Measurements from ENCODE around the gene VPS52. TPM values are rescaled to one million over a fixed set of nuclear protein-coding genes. Genes with fewer than 3 reads are reported as not detected.
"Not testable (repeated sequence)": the region's sequence is repeated elsewhere in the genome, so short reads cannot be mapped to it uniquely, and the experiment has no call there.

Gene VPS52
- total RNA-seq, 2 donors from 2014 or later = 31.4 to 43.2 TPM

DNA sequence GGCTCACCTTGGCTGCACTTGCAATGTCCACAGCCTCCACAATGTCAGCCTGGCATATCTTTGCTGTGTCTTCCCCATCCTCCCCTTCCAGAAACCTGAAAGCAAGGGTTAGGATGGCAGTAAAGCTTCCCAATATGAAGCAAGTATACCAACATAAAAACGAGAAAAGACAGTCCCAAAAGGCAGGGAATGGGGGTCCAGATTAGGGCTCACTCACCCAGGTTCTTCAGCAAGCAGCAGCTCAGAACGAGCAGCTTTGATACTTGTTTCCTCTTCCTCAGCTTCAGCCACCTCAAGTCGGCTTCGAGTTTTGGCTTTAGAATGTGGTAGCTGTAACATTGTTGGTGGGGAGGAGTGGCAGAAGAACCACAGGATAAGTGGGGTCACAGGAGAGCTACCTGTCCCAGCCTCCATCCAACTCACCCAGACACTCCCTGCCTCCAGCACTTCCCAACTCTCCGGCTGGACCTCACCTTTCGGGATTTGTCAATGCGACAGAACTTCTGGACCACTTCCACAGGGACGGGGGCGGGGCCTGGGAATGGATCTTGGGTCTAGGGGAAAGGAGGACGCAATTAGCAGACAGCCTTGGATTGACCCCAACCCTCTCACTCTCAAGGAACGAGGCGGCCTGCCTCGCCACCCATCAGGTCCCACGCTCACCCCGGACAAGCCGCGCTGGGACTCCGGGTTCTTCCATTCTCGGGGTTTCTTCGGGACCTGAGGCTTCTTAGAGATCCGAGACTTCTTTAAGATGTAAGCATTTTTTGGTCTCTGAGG lies 16.7 kb upstream of the VPS52 start:
- no peak for DNase-seq (ENCODE audit: low spot score)
- no peak for ATAC-seq (ENCODE audit: insufficient number of reproducible peaks, low FRiP score, low read depth)
- peaks cover 16 to 22% of the 10 kb centered on the region in 2 donors for H3K4me1 ChIP-seq (ENCODE audit: control insufficient read depth in 1 of 2, low read depth in 2 of 2)
- H3K27me3 ChIP-seq (replicated peaks; ENCODE audit: insufficient read depth) = no peaks in the 10 kb centered on the region
- H3K36me3 ChIP-seq = peaks cover 21% of the 10 kb centered on the region
- H3K4me3 ChIP-seq = peak overlapping the region; percentile 94
- H3K27ac ChIP-seq = peak overlapping the region; percentile 70 to 78
- TF ChIP-seq CTCF (IDR thresholded peaks at IDR 0.05) = no peak
- no peaks in the 10 kb centered on the region for H3K9me3 ChIP-seq

- Histone ChIP-seq H3K4me3 (no peak overlapping the region), H3K27ac (no peak overlapping the region), H3K4me1 (ENCODE audit: control insufficient read depth in 1 of 2, low read depth in 2 of 2) (peaks cover 16 to 22% of the 10 kb centered on the region in 2 donors), H3K27me3 (replicated peaks; ENCODE audit: insufficient read depth) (no peaks in the 10 kb centered on the region), H3K36me3 (peaks cover 17% of the 10 kb centered on the region), H3K9me3 (no peaks in the 10 kb centered on the region)
- DNase-seq (ENCODE audit: low spot score) = no peak
- ATAC-seq (ENCODE audit: insufficient number of reproducible peaks, low FRiP score, low read depth) = no peak
- no peak for TF ChIP-seq CTCF (IDR thresholded peaks at IDR 0.05)
Observed at GRCh38 chr6:33286946-33287914, 15.6 kb upstream of the VPS52 start.

- not testable (repeated sequence) for H3K36me3 ChIP-seq; H3K27ac ChIP-seq; ATAC-seq (ENCODE audit: insufficient number of reproducible peaks, low FRiP score, low read depth); H3K4me3 ChIP-seq; H3K9me3 ChIP-seq; H3K27me3 ChIP-seq (replicated peaks; ENCODE audit: insufficient read depth); DNase-seq (ENCODE audit: low spot score)
- H3K4me1 ChIP-seq (ENCODE audit: control insufficient read depth in 1 of 2, low read depth in 2 of 2) = peaks cover 15 to 16% of the 10 kb centered on the region in 2 donors
Observed at GRCh38 chr6:33285214-33285613, 13.5 kb upstream of the VPS52 start.

- TF ChIP-seq CTCF (IDR thresholded peaks at IDR 0.05) = no peak
- ATAC-seq (ENCODE audit: insufficient number of reproducible peaks, low FRiP score, low read depth) (no peak), DNase-seq (ENCODE audit: low spot score) (no peak)
- H3K27ac ChIP-seq = no peak overlapping the region
- peaks cover 3% of the 10 kb centered on the region for H3K36me3 ChIP-seq
- H3K27me3 ChIP-seq (replicated peaks; ENCODE audit: insufficient read depth) = no peaks in the 10 kb centered on the region
- H3K9me3 ChIP-seq = no peaks in the 10 kb centered on the region
- no peak overlapping the region for H3K4me3 ChIP-seq
- peaks cover 9 to 23% of the 10 kb centered on the region in 2 donors for H3K4me1 ChIP-seq (ENCODE audit: control insufficient read depth in 1 of 2, low read depth in 2 of 2)
Observed at GRCh38 chr6:33280539-33280938, 8.9 kb upstream of the VPS52 start.

DNA sequence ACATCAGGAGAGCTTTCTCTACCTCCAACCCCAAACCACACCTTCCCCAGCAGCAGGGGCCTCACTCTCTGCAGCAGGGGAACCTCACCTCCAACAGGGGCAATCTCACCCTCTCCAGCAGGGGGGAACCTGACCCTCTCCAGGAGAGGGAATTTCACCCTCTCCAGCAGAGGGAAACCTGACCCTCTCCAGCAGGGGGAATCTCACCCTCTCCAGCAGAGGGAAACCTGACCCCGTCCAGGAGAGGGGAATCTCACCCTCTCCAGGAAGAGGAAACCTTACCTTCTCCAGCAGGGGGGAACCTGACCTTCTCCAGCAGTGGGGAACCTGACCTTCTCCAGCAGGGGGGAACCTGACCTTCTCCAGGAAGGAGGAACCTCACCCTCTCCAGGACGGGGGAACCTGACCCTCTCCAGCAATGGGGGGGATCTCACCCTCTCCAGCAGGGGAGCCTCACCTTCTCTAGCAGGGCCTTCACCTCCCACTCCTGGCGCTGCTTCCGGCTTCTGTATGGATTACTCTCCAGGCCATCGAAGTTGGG lies 8.4 kb upstream of the VPS52 start:
- Histone ChIP-seq H3K9me3 (no peaks in the 10 kb centered on the region), H3K4me1 (ENCODE audit: control insufficient read depth in 1 of 2, low read depth in 2 of 2) (peaks cover 9 to 25% of the 10 kb centered on the region in 2 donors), H3K4me3 (no peak overlapping the region), H3K27ac (no peak overlapping the region), H3K27me3 (replicated peaks; ENCODE audit: insufficient read depth) (no peaks in the 10 kb centered on the region), H3K36me3 (peaks cover 3% of the 10 kb centered on the region)
- peak; percentile 24 for TF ChIP-seq CTCF (IDR thresholded peaks at IDR 0.05)
- DNase-seq (ENCODE audit: low spot score) (no peak), ATAC-seq (ENCODE audit: insufficient number of reproducible peaks, low FRiP score, low read depth) (no peak)

Data from thoracic aorta (tissue), 2 donors.